ENCODE measurements around the gene FCN1.

FCN1 gene

DNA sequence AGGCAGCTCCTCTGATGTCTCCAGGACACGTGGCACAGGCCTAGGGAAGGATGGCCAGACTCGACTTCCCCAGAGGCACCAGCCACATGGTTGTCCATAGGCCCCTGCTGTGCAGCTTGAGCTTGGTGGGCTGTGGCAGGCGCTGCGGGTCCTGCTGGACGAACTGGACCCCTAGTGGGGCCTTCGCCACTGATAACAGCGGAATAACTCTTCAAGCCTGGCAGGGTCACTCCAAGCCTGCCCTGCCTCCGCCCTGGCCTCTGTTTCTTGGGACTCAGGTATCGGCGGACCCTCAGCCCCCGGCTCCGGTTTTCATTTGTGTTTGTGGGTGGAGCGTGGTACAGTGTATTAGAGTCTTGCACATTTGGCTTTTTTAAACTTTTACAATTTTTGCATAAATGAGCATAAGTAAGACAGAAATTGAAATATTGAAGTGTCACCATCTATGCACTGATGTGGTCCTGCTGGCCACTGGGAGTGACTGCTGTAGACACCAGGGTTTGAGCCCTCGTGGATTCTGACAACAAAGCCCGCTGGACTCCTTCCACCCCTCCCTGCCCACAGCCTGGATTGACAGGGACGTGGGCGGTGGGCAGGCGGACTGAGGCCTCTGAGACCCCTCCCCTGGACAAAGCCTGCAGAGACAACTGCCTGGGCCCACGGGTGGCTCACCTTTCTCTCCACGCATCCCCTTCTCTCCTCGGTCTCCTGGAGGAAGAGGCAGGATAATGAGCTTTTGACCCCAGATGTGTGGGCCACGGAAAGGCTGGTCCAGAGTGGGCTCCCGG, 3.8 kb downstream of the FCN1 start:
- no peak for DNase-seq (ENCODE audit: low read depth)

DNA sequence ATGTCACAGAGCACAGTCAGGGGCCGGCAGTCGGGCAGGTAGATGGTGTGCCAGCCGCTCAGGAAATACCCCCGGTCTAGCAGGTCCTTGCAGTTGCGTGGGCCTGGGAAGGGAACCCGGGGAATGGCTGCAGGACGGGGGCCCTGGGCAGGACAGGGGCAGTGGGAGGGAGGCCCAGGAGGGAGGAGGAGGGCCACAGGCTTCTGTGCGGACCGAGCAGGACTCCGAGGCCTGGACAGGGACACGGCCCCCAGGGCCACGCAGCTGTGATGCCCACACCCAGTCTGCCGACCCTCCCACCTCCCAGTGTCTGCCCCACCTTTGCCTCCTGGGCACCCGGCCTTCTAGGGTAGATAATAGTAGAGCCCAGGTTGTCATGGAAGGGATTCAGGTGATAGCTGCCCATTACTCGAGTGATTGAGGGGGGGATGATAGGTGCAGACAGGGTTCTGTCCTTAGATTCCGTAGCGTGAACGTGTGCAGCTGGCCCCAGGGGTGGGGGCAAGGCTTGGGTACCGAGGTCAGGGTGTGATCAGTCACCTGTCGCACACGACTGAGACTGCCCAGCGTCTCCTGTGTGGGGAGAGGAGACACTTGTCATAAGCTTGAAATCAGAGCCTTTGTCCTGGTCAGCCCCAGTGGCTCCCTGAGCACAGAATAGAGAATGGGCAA, 4.5 kb downstream of the FCN1 start:
- DNase-seq (ENCODE audit: low read depth) = no peak

DNA sequence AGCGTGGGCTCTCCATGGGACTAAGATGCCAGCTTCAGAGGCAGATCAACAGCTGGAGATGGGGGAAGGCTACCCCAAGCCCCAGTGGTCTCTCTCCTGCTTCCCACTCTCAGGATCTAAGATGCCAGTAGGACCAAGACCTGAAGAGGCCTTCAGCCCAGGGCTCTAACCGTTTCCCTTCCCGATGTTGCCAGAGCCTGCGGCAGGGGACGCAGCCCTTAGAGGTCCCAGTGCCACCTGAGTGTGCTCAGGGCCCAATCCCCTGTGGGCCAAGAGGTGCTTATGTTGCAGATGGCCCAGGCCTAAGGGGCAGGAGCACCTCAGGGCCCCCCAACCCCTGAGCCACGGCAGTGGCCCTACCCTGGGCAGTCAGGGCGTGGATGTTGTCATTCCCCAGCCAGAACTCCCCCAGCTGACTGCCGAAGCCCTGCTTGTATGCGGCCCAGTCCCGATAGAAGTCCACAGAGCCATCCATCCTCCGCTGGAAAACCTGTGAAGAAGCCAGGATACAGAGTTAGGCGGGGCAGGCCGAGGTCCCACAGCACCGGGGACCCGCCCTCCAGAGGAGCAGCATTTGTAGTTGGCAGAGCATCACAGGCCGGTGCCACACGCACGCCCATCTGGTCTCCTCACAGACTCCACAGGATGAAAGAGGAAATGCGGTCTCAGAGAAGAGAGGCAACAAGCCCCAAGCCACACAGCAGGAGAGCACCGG, 5.4 kb downstream of the FCN1 start:
- no peak for DNase-seq (ENCODE audit: low read depth)

DNA sequence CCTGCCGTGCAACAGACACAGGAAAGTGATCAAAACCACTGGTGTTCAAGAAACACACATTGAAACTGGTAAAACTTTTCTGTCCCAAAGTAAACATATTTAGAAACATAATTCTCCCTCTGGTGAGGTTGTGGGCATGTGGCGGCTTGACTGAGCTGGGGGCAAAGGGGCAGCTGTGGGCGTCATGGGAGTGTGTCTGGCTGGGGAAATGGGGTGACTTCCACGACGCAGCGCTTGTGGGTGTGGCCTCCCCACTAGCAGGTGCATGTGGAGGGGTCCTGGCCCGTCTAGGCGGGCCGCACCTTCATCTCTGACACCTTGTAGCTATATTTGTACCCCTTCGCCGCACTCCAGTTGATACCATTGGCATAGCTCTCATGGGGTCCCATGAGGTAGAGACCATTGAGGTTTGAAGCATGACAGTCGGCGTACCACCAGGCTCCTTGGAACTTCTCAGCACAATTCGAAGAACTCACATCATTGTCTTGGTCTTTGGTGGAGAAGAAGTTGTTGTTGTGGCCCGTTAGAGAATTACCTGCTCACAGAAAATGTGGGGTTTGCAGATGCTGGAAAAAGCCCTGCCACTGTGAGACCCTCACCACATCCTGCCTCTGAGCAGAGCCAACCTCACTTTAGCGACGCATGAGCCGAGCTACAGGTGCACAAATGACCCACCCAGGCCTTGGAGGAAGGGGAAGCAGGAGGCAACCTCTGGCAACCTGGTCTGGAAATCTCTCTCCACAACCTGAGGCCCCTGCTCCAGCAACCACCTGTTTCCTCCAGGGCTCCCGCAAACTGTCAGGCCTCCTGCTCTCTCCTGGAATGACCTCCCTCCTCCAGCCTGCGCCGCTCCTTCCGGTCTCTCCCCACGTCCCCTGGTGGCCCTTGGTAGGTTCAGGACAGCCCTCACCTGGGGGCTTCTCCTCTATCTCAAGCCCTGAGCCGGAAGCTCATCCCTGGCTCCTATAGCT, 7.9 kb downstream of the FCN1 start:
- DNase-seq (ENCODE audit: low read depth) = no peak

DNA sequence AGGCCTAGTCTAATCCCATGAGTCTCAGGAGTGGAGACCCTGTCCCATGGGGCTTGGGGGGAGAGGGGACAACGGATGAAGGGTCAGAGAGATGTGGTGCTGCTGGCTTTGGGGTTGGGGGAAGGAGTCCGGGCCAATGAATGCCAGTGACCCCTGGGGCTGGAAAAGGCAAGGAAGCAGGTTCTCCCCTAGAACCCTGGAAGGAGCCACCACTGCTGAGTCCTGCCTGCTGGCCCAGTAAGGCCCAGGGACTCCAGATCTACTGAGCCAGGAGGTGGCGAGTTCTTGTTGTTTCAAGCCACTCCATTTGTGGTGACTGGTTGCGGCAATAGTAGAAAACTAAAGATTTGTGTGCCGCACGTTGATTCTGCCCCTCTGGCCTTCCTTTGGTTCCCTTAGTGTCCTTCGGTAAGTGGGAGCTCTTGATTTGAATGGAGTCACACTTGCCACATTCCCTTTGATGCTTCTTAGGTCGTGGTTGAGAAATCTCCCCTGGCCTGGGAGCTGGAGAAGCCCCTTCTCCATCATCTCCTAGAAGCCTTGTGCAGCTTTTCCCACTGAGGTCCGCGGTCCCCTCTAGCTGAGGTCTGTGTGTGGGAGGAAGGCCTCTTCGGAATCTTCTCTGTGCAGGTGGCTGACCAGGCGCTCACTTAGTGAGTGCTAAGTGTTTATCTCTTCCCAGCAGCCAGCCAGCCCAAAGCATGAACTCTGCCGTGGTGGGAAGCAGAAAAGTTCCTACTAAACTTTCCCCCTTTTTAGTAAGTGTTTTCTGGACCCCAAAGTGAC, 9.0 kb downstream of the FCN1 start:
- no peak for DNase-seq (ENCODE audit: low read depth)

DNA sequence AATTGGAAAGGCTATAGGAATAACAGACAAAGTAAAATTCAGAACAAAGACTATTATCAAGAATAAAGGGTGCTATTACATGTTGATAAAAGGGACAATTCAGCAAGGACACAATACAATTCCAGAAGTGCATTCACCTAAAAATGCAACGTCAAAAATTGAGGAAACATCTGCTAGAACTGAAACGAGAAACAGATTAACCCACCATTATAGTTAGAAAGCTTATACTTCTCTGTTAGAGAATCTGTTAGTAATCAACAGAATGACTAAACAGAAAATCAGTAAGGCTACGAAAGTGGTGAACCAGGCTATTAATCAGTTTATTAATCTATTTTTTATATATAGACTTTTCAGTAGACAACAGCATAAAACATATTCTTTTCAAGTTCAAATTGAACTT, 14.8 kb downstream of the FCN1 start:
- no peak for DNase-seq (ENCODE audit: low read depth)

DNA sequence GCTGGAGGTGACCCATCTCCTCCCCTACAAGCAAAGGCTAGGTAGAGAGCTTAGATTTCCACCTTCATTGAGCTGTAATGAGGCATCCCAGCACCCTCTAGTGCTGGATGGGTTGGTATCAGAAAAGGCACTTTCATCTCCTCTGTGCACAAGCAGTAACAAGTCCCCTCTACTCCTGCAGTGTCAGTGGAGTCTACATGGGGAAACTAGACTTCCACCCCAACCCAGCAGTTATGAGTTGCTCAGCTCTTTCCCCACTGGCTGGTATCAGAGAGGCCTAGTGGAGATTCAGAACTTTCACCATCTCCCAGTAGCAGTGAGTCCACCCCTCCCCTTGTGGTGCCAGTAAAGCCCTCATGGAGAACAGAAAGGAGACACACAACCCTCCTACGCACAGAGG, 17.9 kb downstream of the FCN1 start:
- DNase-seq (ENCODE audit: low read depth) = no peak

DNA sequence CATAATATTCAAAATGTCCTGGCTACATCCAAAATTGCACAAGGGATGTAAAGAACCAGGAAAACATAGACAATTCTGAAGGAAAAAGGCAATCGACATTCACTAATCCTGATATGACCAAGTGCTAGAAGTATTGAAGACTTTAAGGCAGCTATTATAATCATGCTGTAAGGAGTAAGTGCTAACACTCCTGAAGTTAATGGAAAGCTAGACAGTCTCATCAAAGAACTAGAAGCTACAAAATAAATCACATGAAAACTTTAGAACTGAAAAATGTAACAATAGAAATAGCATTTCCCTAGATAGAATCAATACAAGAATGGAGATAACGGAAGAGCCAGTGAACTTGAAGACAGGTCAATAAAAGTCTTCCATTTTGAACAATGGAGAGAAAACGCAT, 18.5 kb downstream of the FCN1 start:
- DNase-seq (ENCODE audit: low read depth) = no peak

DNA sequence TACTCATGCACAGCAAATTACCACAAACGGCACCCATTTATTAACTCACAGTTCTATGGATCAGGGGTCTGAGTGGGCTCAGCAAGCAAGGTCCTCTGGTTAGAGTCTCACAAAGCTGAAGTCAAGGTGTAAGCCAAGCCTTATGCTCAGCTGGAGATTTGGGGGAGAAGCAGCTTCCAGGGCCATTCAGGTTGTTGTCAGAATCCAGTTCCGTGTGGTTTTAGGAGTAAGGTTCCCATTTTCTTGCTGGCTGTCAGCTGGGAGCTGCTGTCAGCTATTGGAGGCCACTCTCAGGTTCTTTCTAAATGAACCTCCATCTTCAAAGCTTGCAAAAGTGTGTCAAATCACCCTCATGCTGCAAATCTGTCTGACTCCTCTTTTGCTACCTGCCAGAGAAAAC, 19.4 kb downstream of the FCN1 start:
- no peak for DNase-seq (ENCODE audit: low read depth)

DNA sequence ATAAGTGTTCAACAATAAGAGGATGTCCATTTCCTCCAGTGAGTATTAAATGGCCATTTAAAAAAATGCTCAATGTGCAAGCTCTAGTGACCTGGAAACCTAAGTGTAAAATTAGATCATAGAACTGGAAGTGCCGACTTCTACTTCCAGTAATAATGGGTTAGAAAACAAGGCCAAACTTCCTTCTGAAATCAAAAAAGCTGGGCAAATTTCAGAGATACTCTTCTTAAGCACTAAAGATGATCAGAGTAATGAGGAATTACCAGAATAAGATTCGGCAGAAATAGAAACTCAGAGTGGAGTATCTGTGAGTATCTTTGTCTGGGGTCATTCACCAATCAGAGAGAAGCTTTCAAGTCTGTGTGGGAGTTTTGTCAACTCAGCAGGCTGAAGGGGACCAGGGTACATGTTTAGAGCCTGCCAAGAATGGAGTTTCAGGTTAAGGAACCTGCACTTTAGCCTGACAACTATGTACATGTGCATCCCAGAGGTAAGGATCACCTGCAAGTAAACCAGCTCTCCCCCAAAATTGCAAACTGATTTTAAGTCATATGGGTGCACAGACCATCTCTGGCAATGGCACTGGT, 20.0 kb downstream of the FCN1 start:
- no peak for DNase-seq (ENCODE audit: low read depth)

DNA sequence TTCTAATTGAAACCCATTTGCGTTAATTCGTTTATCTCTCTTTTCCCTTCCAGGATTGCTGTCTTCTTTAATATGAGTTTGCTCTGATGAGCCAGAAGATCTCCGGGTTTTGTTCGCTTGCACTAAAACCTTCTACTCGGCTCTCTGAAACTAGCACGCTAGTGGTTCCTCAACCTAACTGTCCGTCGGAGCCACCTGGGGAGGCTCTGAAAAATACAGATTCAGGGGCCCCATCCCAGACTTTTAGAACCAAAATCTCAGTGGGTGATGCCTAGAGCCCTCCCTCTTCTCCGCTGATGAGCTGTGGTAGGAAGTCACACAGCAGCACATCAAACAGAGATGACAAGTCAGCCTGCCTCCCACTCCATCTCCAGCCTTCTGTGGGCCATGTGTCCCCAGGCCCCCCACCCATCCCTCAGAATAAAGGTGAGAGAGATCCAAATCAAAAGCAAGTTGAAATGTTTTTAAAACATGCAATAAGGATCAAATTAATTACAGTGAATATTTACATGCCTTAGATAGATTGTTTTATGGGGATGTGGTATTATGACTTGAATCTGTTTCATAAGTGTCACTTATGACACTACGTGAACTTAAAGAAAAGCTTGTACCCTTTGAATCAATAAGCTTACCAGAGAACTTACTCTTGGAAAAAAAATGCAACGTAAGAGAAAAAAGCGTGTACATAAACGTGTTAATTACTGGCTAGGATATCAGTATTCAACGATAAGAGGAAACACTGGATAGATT, 20.7 kb downstream of the FCN1 start:
- no peak for DNase-seq (ENCODE audit: low read depth)

DNA sequence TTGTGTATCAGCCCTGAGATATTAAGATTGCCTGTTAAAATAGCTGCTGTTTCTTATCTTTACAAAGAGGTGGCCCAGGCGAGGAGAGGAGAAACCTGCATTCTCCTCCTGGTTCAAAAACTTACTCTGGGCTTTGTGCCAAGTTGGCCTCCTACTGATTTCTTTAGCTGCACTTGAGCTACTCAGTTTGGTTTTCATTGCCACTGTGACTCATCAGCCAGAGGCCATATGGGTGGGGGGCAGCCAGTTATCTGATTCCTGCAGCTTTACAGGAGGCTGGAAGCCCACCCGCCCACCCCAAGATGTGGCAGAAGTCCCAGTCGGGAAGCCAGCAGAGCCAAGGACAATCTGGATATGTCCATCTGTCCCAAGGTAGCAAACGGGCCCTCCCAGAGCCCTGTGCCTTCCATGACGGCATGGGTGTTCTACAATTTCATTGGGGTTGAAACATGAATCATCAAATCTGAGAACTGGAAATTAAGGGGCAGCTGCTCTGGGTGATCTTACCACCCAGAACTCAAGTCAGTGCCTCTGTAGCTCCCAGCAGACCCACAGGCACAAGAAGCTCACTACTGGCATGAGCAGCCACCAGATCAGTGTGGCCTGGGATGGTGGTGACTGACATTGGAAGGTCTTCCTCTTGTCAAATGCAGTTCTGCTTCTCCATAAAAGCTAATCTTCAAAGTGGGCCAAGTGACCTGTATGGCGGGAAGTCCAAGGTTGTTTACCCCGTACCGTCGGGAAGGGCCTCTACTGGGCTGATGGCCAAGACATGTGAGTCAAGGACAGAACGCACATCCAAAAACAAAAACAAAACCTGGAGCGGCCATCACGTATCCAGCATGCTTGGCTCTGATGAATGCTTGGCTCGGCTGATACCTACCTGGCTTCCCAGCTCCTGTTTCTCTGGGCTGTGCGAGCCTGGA, 21.5 kb downstream of the FCN1 start:
- DNase-seq (ENCODE audit: low read depth) = no peak

DNA sequence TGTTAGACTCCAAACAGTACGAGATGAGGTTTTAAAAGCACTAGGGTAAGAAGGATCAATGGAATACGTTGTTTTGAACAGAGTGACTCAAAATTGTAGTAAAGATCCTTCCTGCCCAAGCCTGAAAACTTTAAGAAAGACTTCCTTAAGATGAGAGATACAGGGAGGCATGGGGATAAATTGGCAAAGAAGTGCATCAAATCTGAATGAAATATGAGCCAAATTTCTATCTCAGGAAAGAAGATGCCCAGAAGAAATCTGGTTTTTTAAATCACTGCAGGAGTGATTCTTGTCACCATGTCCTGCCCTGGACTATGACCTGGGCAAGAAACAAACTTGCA, 22.2 kb downstream of the FCN1 start:
- DNase-seq (ENCODE audit: low read depth) = no peak

DNA sequence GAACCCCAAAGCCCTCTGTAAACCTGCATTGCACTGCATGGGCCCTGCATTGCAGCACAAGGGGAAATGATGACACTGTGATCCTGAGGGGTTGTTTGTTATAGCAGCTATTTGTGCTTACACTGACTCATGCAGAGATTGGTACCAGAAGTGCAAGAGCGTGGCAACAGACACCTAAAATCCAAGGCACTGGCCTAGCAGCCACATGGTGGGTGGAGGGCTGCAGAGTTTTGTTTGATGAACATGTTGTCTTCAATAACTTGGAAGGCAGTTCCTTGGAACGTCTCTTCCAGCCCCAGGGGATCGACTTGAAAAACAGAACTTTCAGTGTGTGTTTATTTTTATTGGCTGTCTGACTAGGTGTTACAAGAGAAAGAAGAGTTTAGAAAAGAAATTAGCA, 22.6 kb downstream of the FCN1 start:
- DNase-seq (ENCODE audit: low read depth) = no peak

DNA sequence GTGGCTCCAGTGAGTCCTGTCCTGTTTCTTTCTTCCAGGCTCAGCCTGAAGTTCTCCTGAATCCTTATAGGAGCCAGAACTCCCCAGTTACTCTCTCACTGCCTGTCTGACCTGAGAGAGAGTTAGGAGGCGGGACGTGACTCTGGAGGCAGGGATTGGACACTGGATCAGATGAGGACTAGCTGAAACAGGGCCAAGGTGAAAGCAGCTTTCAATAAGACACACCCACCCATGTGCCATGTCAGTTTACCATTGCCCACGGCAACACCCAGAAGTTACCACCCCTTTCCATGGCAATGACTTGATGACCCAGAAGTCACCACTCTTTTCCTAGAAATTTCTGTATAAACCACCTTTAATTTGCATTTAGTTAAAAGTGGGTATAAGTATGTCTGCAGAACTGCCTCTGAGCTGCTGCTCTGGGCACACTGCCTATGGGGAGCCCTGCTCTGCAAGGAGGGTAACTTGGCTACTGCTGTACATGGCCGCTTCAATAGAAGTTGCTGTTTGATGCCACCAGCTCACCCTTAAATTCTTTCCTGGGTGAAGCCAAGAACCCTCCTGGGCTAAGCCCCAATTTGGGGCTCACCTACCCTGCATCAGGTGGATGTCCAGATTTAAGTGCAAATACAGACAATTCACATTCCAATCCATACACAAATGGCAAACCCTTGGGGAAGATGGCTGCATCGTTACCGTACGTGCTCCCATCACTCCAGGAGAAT, 23.4 kb downstream of the FCN1 start:
- DNase-seq (ENCODE audit: low read depth) = no peak

DNA sequence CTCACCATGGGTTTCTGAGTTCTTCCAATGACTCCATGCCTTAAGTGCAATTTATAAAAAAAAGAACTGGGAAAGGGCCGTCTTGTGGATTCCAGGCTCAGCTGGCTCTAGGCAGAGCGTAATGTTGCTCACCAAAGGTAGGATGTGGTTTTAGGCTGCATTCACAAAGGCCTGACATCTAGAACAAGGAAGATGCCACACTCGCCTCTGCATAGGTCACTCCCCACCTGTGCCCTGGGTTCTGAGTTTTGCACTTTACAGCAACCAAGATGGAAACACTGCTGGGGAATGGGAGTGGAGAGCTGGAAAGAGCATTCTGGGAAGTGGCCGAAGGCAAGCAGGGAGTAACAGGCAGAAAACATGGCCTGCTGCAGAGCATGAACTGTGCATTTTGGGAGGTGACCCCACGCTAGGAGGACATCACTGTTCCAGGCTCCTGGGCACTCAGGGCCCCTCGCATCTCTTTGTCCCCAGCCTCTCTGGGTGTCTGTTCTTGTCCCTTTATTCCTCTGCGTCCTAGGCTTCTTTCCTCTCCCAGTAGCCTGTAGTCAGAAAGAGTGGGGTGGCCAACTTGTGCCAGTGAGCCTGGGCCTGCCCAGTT, 24.8 kb downstream of the FCN1 start:
- DNase-seq (ENCODE audit: low read depth) = no peak

DNA sequence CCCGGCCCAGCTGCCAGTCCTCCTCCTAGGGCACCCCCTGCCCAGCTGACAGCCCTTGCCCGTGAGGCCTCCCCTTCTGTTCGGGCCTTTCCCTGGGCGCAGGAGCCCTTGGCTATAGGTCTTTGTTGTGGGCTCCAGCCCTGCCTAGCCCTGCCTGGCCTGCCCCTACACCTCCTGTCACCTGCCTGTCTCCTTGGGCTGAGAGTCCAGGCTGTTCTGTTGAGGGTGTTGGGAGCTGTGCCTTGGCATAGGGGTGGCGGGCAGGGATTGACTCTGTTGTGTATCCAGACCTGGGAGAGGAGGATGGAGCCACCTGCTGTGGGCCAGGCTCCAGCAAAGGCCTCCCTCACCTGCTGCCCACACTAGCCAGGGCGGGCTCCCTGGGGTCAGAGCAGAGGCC, 25.5 kb downstream of the FCN1 start:
- DNase-seq (ENCODE audit: low read depth) = no peak

DNA sequence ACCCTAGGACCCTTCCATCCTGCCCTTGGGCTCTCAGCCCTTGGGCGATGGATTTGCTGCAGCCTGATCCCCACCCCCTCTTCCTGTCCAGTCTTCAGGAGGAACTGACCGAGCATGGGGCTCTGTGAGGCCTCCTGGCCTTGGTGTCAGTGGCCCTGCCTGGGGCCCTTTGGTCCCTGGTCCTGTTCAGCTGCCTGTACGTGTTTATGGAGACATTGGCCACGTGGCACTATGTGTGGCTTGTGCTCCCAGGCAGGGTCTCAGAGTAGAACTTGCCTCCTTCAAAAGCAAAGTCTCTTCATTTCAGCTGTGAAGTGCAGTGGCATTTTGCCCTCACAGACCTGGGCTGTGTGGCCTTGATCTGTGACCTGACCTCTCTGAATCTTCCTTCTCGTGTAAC, 26.0 kb downstream of the FCN1 start:
- no peak for DNase-seq (ENCODE audit: low read depth)
